Panc1 (cell line): ENCODE results near the gene DCLRE1B.

ENCODE experiments used
- CTCF ChIP-seq: fragments of 450-650 bp; IDR thresholded peaks from 2 replicates; pipeline ENCODE4 v1.5.1; 2017; ENCODE audit warnings: mild to moderate bottlenecking
- POLR2AphosphoS5 ChIP-seq: IDR thresholded peaks from 2 replicates; pipeline ENCODE4 v1.6.1; 2012; ENCODE audit warnings: mild to moderate bottlenecking, low read depth, low read length, moderate library complexity
- REST ChIP-seq, 2 experiments: IDR thresholded peaks; 2 replicates each; pipeline ENCODE4 v1.6.1; 2011 to 2012; ENCODE audit warnings: low read depth in 2 of 2, control low read depth in 1 of 2, low read length in 1 of 2, mild to moderate bottlenecking in 1 of 2, moderate library complexity in 1 of 2; ENCODE audit not compliant: insufficient read depth in 1 of 2

GRCh38 chr1:113861641-113862040 is 43.5 kb upstream of the DCLRE1B start:
- TF ChIP-seq CTCF: no peak
- TF ChIP-seq REST (IDR thresholded peaks at IDR 0.05; ENCODE audit: insufficient read depth in 1 of 2, low read depth in 2 of 2, low read length in 1 of 2): no peak
- TF ChIP-seq POLR2AphosphoS5: no peak
